Common myeloid progenitor, CD34-positive (primary cell): ENCODE results near the gene OLFM3.

Experiments
- CTCF ChIA-PET: fragments of 350-600 bp; sonication (Branson Sonifier 250); formaldehyde crosslinking; loops from one replicate; lab custom pipeline; 2021; ENCODE audit warnings: antibody characterized with exemption; lab: Charles Lee
- POLR2A ChIA-PET: fragments of 350-600 bp; sonication (Branson Sonifier 250); formaldehyde crosslinking; loops from one replicate; lab custom pipeline; 2021; ENCODE audit warnings: antibody characterized with exemption; lab: Charles Lee
- DNase-seq, 3 donors: peaks; one replicate each; pipeline versions ENCODE4 v3.0.0 to v3.0.0-alpha.2; 2013
- H3K27ac ChIP-seq, 2 experiments: 1 replicate in 1 of 2; 2 replicates in 1 of 2; pipeline ENCODE4 v1.7.0; 2013; ENCODE audit warnings: inconsistent platforms in 2 of 2, low read length in 2 of 2, mild to moderate bottlenecking in 2 of 2, low read depth in 1 of 2, moderate library complexity in 1 of 2; ENCODE audit not compliant: severe bottlenecking in 2 of 2, insufficient read depth in 1 of 2, poor library complexity in 1 of 2
- H3K27me3 ChIP-seq, 5 experiments: replicated peaks in 2 of 5; 1 replicate in 3 of 5; 2 replicates in 2 of 5; pipeline versions ENCODE4 v1.6.1 to v1.7.0; 2013; ENCODE audit warnings: low read length in 4 of 5, mild to moderate bottlenecking in 2 of 5, moderate library complexity in 2 of 5, inconsistent platforms in 1 of 5; ENCODE audit not compliant: insufficient read depth in 5 of 5, control insufficient read depth in 4 of 5
- H3K36me3 ChIP-seq, 4 experiments: 1 replicate in 2 of 4; 2 replicates in 2 of 4; pipeline versions ENCODE4 v1.6.1 to v1.7.0; 2013; ENCODE audit warnings: low read length in 3 of 4, control low read depth in 1 of 4, mild to moderate bottlenecking in 1 of 4; ENCODE audit not compliant: control insufficient read depth in 4 of 4, insufficient read depth in 4 of 4
- H3K4me1 ChIP-seq, 4 experiments: 1 replicate in 3 of 4; 2 replicates in 1 of 4; pipeline versions ENCODE4 v1.6.1 to v1.7.1; 2013; ENCODE audit warnings: low read length in 3 of 4, mild to moderate bottlenecking in 3 of 4, control low read depth in 1 of 4, inconsistent platforms in 1 of 4, moderate library complexity in 1 of 4; ENCODE audit not compliant: control insufficient read depth in 4 of 4, insufficient read depth in 4 of 4; ENCODE audit errors: control extremely low read depth in 1 of 4
- H3K4me3 ChIP-seq, 7 experiments: 1 replicate in 4 of 7; 2 replicates in 3 of 7; pipeline versions ENCODE4 v1.5.1 to v1.7.0; 2013; ENCODE audit warnings: mild to moderate bottlenecking in 7 of 7, low read length in 6 of 7, moderate library complexity in 6 of 7, inconsistent platforms in 2 of 7, low read depth in 2 of 7, control low read depth in 1 of 7; ENCODE audit not compliant: insufficient read depth in 4 of 7, control insufficient read depth in 1 of 7; ENCODE audit errors: extremely low read depth in 1 of 7
- H3K9me3 ChIP-seq, 5 experiments: 1 replicate in 4 of 5; 2 replicates in 1 of 5; pipeline versions ENCODE4 v1.6.1 to v1.7.1; 2013; ENCODE audit warnings: low read length in 4 of 5, mild to moderate bottlenecking in 2 of 5, inconsistent platforms in 1 of 5, low read depth in 1 of 5, moderate library complexity in 1 of 5; ENCODE audit not compliant: control insufficient read depth in 4 of 5, insufficient read depth in 2 of 5; ENCODE audit errors: control extremely low read depth in 1 of 5
- WGBS: methylation state at CpG from one replicate; pipeline ENCODE4 v1.1.5; 2013; ENCODE audit not compliant: insufficient coverage; 5-methylcytosine and 5-hydroxymethylcytosine counted together

The OLFM3 gene

GRCh38 chr1:101797722-101798121, 199.0 kb downstream of the OLFM3 start:
- H3K36me3 ChIP-seq, result no peaks in the 10 kb centered on the region
- H3K27me3 ChIP-seq, result peaks cover 0 to 4% (median 0%) of the 10 kb centered on the region in 5 experiments
- no peaks in the 10 kb centered on the region for H3K4me1 ChIP-seq
- no peak overlapping the region for H3K4me3 ChIP-seq
- POLR2A ChIA-PET, result interaction anchor here (0.6 kb wide), 1 partner anchor 8 kb away, joined by 3 read pairs; no protein-coding TSS in a partner anchor
- H3K9me3 ChIP-seq, result no peaks in the 10 kb centered on the region
- 100% methylated on average over 5 of the region's 5 CpGs for WGBS
- DNase-seq, result no peak
- no peak overlapping the region for H3K27ac ChIP-seq
- CTCF ChIA-PET, result no interaction called here

- Histone ChIP-seq H3K36me3 (no peaks in the 10 kb centered on the region), H3K9me3 (no peaks in the 10 kb centered on the region), H3K4me1 (peaks cover 0 to 5% (median 0%) of the 10 kb centered on the region in 4 experiments), H3K4me3 (peak overlapping the region in 1 of 7 experiments; percentile 6), H3K27ac (no peak overlapping the region), H3K27me3 (no peaks in the 10 kb centered on the region)
- WGBS, result 28% methylated on average over 3 of the region's 3 CpGs
- POLR2A ChIA-PET, result interaction anchor here (0.6 kb wide), 1 partner anchor 749 kb away, joined by 3 read pairs; no protein-coding TSS in a partner anchor
- peak; percentile 50 to 87 (median 85) for DNase-seq
- CTCF ChIA-PET, result interaction anchor here (0.8 kb wide), 1 partner anchor 14 kb away, joined by 3 read pairs; no protein-coding TSS in a partner anchor
These were observed 215.4 kb downstream of the OLFM3 start for GRCh38 chr1:101781201-101781831.

- no CpG with 5 or more reads among the region's 3 CpGs for WGBS
These were observed 227.2 kb downstream of the OLFM3 start for GRCh38 chr1:101769520-101769919.

GRCh38 chr1:101757985-101758384, 238.7 kb downstream of the OLFM3 start:
- Histone ChIP-seq H3K4me1 (no peaks in the 10 kb centered on the region), H3K9me3 (no peaks in the 10 kb centered on the region), H3K36me3 (no peaks in the 10 kb centered on the region), H3K27ac (no peak overlapping the region), H3K27me3 (no peaks in the 10 kb centered on the region), H3K4me3 (no peak overlapping the region)
- ChIA-PET CTCF (no interaction called here), POLR2A (no interaction called here)
- no CpG with 5 or more reads among the region's 5 CpGs for WGBS
- no peak for DNase-seq

More at GRCh38 chr1:101769520-101769919, 227.2 kb downstream of the OLFM3 start:
- ChIA-PET POLR2A (no interaction called here), CTCF (interaction anchor here (0.8 to 1.8 kb wide), 2 partner anchors 20 to 423 kb away, joined by 4 to 9 read pairs; no protein-coding TSS in a partner anchor)
- Histone ChIP-seq H3K9me3 (no peaks in the 10 kb centered on the region), H3K4me3 (no peak overlapping the region), H3K27ac (no peak overlapping the region), H3K36me3 (no peaks in the 10 kb centered on the region), H3K4me1 (no peaks in the 10 kb centered on the region), H3K27me3 (no peaks in the 10 kb centered on the region)
- peak; percentile 9 to 38 (median 28) for DNase-seq

GRCh38 chr1:101756411-101756810, 240.3 kb downstream of the OLFM3 start:
- Histone ChIP-seq H3K4me3 (no peak overlapping the region), H3K27ac (no peak overlapping the region), H3K9me3 (no peaks in the 10 kb centered on the region), H3K27me3 (no peaks in the 10 kb centered on the region), H3K36me3 (no peaks in the 10 kb centered on the region), H3K4me1 (no peaks in the 10 kb centered on the region)
- POLR2A ChIA-PET, result no interaction called here
- no CpG with 5 or more reads among the region's 2 CpGs for WGBS
- CTCF ChIA-PET, result no interaction called here
- no peak for DNase-seq
